HuH-7.5 (cell line): Measurements from ENCODE around the gene SOWAHD.
A peak's percentile ranks its signal among the peaks of the same experiment; 100 is the strongest.
"Not testable (repeated sequence)": the region's sequence is repeated elsewhere in the genome, so short reads cannot be mapped to it uniquely, and the experiment has no call there.

Source experiments
- DNase-seq: peaks from one replicate; pipeline ENCODE4 v3.0.0; 2011; ENCODE audit warnings: low spot score

The SOWAHD gene

GRCh38 chrX:119757979-119758730 is at the start of gene SOWAHD:
TSS of gene SOWAHD (plus strand) at chrX:119758588. CDS start at chrX:119758668, 80 bp downstream.
- DNase-seq = peak; percentile 29

GRCh38 chrX:119708936-119709335 is 49.5 kb upstream of the SOWAHD start:
- no peak for DNase-seq

- no peak for DNase-seq
Measured at GRCh38 chrX:119709630-119710029, 48.8 kb upstream of the SOWAHD start.

- no peak for DNase-seq
Measured at GRCh38 chrX:119721487-119721886, 36.9 kb upstream of the SOWAHD start.

- no peak for DNase-seq
Measured at GRCh38 chrX:119721926-119722325, 36.5 kb upstream of the SOWAHD start.

GRCh38 chrX:119726900-119727555 is 31.4 kb upstream of the SOWAHD start:
- DNase-seq = no peak

- no peak for DNase-seq
Measured at GRCh38 chrX:119728487-119728886, 29.9 kb upstream of the SOWAHD start.

- peak; percentile 20 for DNase-seq
Measured at GRCh38 chrX:119729408-119730201, 28.8 kb upstream of the SOWAHD start.

GRCh38 chrX:119734897-119735339 is 23.5 kb upstream of the SOWAHD start:
- no peak for DNase-seq

- no peak for DNase-seq
Measured at GRCh38 chrX:119735467-119735866, 22.9 kb upstream of the SOWAHD start.

- no peak for DNase-seq
Measured at GRCh38 chrX:119736206-119736764, 22.1 kb upstream of the SOWAHD start.

- no peak for DNase-seq
Measured at GRCh38 chrX:119738742-119739141, 19.6 kb upstream of the SOWAHD start.

GRCh38 chrX:119745283-119745848 is 13.0 kb upstream of the SOWAHD start:
- DNase-seq = no peak

- not testable (repeated sequence) for DNase-seq
Measured at GRCh38 chrX:119750131-119750530, 8.3 kb upstream of the SOWAHD start.

- DNase-seq = not testable (repeated sequence)
Measured at GRCh38 chrX:119750751-119751150, 7.6 kb upstream of the SOWAHD start.

GRCh38 chrX:119753001-119753400 is 5.4 kb upstream of the SOWAHD start:
- no peak for DNase-seq

- DNase-seq = no peak
Measured at GRCh38 chrX:119753639-119754257, 4.6 kb upstream of the SOWAHD start.

GRCh38 chrX:119755981-119756533 is 2.3 kb upstream of the SOWAHD start:
- DNase-seq = no peak

- DNase-seq = no peak
Measured at GRCh38 chrX:119756926-119757635, 1.3 kb upstream of the SOWAHD start.

- no peak for DNase-seq
Measured at GRCh38 chrX:119757646-119757978, 776 bp upstream of the SOWAHD start.
